T-helper 17 cell (primary cell): Measurements from ENCODE around the gene RAP2A. TPM values are rescaled to one million over a fixed set of nuclear protein-coding genes. Genes with fewer than 3 reads are reported as not detected.
A peak's percentile ranks its signal among the peaks of the same experiment; 100 is the strongest.

ENCODE experiments used
- ATAC-seq: fragments of 150-1000 bp; cut with Tn5 transposase; 2 replicates; pipeline ENCODE4 v1.10.0; 2021; ENCODE audit warnings: mild to moderate bottlenecking, moderate library complexity
- DNase-seq, 3 donors: peaks; one replicate each; pipeline versions ENCODE4 v3.0.0 to v3.0.0-alpha.2; 2020 to 2021
- H3K9me3 ChIP-seq: one replicate; pipeline ENCODE4 v1.7.0; 2013; ENCODE audit warnings: low read length, mild to moderate bottlenecking; ENCODE audit not compliant: control insufficient read depth, poor library complexity, severe bottlenecking
- H3K27ac Mint-ChIP-seq: one replicate; pipeline ENCODE4 v1.8.0; 2022; ENCODE audit warnings: mild to moderate bottlenecking, moderate library complexity, mixed read lengths
- H3K27me3 Mint-ChIP-seq: one replicate; pipeline ENCODE4 v1.8.0; 2022; ENCODE audit warnings: mixed read lengths
- H3K36me3 Mint-ChIP-seq: one replicate; pipeline ENCODE4 v1.8.0; 2022; ENCODE audit warnings: low read depth, mixed read lengths
- H3K4me1 Mint-ChIP-seq: one replicate; pipeline ENCODE4 v1.8.0; 2022; ENCODE audit warnings: mild to moderate bottlenecking, mixed read lengths
- H3K4me3 Mint-ChIP-seq: one replicate; pipeline ENCODE4 v1.8.0; 2022; ENCODE audit warnings: mild to moderate bottlenecking, moderate library complexity, mixed read lengths
- total RNA-seq, 4 donors: library from RNA in 2 of 4; stranded (reverse) in 2 of 4; gene quantifications; one replicate each; pipeline ENCODE4 v1.2.3 and lab custom pipeline; 2022 to 2026

Gene RAP2A
- total RNA-seq (10 to 100 TPM; 15.3 to 16.2 TPM), total RNA-seq (lab: John Stamatoyannopoulos, UW) (37.9 to 54.7 reads per million in 2 donors)

GRCh38 chr13:97433727-97434396 is at the start of gene RAP2A:
Gene RAP2A (plus strand): TSS chr13:97434169. CDS start chr13:97434471, 302 bp downstream.
- Mint-ChIP-seq H3K4me1 (peaks cover 18% of the 10 kb centered on the region), H3K27ac (peak within 1 kb of the TSS; percentile 99), H3K4me3 (peak within 1 kb of the TSS; percentile 98), H3K36me3 (peaks cover 2% of the 10 kb centered on the region), H3K27me3 (peaks cover 11% of the 10 kb centered on the region)
- no peaks in the 10 kb centered on the region for H3K9me3 ChIP-seq
- ATAC-seq, result peak; percentile 68
- DNase-seq, result peak; percentile 84 to 88 (median 87)

- no peak for ATAC-seq
- H3K9me3 ChIP-seq, result no peaks in the 10 kb centered on the region
- Mint-ChIP-seq H3K27ac (no peak overlapping the region), H3K27me3 (no peaks in the 10 kb centered on the region), H3K4me3 (no peak overlapping the region), H3K36me3 (peaks cover 5% of the 10 kb centered on the region), H3K4me1 (peaks cover 14% of the 10 kb centered on the region)
- DNase-seq, result no peak
These were observed 49.6 kb upstream of the RAP2A start for GRCh38 chr13:97384371-97384770.

GRCh38 chr13:97385146-97385545 is 48.8 kb upstream of the RAP2A start:
- ATAC-seq (no peak), DNase-seq (no peak)
- Mint-ChIP-seq H3K27ac (no peak overlapping the region), H3K4me3 (no peak overlapping the region), H3K4me1 (peaks cover 11% of the 10 kb centered on the region), H3K36me3 (peaks cover 5% of the 10 kb centered on the region), H3K27me3 (no peaks in the 10 kb centered on the region)
- H3K9me3 ChIP-seq, result no peaks in the 10 kb centered on the region

- H3K4me1 Mint-ChIP-seq, result peaks cover 11% of the 10 kb centered on the region
These were observed 48.1 kb upstream of the RAP2A start for GRCh38 chr13:97385854-97386253.

GRCh38 chr13:97386801-97387484 is 47.0 kb upstream of the RAP2A start:
- H3K9me3 ChIP-seq, result no peaks in the 10 kb centered on the region
- peaks cover 11% of the 10 kb centered on the region for H3K4me1 Mint-ChIP-seq
- H3K36me3 Mint-ChIP-seq, result peaks cover 3% of the 10 kb centered on the region
- no peaks in the 10 kb centered on the region for H3K27me3 Mint-ChIP-seq
- DNase-seq (no peak), ATAC-seq (no peak)
- peak overlapping the region; percentile 16 for H3K27ac Mint-ChIP-seq
- no peak overlapping the region for H3K4me3 Mint-ChIP-seq

More at GRCh38 chr13:97385854-97386253, 48.1 kb upstream of the RAP2A start:
- ATAC-seq, result no peak
- Mint-ChIP-seq H3K4me3 (no peak overlapping the region), H3K36me3 (peaks cover 5% of the 10 kb centered on the region), H3K27me3 (no peaks in the 10 kb centered on the region), H3K27ac (no peak overlapping the region)
- no peak for DNase-seq
- no peaks in the 10 kb centered on the region for H3K9me3 ChIP-seq

GRCh38 chr13:97387485-97387839 is 46.5 kb upstream of the RAP2A start:
- DNase-seq (no peak), ATAC-seq (no peak)
- no peaks in the 10 kb centered on the region for H3K9me3 ChIP-seq
- peaks cover 11% of the 10 kb centered on the region for H3K4me1 Mint-ChIP-seq
- no peaks in the 10 kb centered on the region for H3K27me3 Mint-ChIP-seq
- no peak overlapping the region for H3K4me3 Mint-ChIP-seq
- H3K27ac Mint-ChIP-seq, result peak overlapping the region; percentile 16
- peaks cover 3% of the 10 kb centered on the region for H3K36me3 Mint-ChIP-seq

GRCh38 chr13:97387890-97388289 is 46.1 kb upstream of the RAP2A start:
- Mint-ChIP-seq H3K4me1 (peaks cover 11% of the 10 kb centered on the region), H3K27me3 (no peaks in the 10 kb centered on the region), H3K36me3 (no peaks in the 10 kb centered on the region), H3K4me3 (no peak overlapping the region), H3K27ac (no peak overlapping the region)
- no peak for DNase-seq
- no peak for ATAC-seq
- no peaks in the 10 kb centered on the region for H3K9me3 ChIP-seq

GRCh38 chr13:97388373-97388772 is 45.6 kb upstream of the RAP2A start:
- no peaks in the 10 kb centered on the region for H3K36me3 Mint-ChIP-seq
- no peak for DNase-seq
- H3K4me3 Mint-ChIP-seq, result no peak overlapping the region
- ATAC-seq, result no peak
- H3K27ac Mint-ChIP-seq, result no peak overlapping the region
- no peaks in the 10 kb centered on the region for H3K9me3 ChIP-seq
- no peaks in the 10 kb centered on the region for H3K27me3 Mint-ChIP-seq
- peaks cover 11% of the 10 kb centered on the region for H3K4me1 Mint-ChIP-seq

GRCh38 chr13:97390941-97391600 is 42.9 kb upstream of the RAP2A start:
- DNase-seq, result no peak
- Mint-ChIP-seq H3K4me3 (no peak overlapping the region), H3K27me3 (no peaks in the 10 kb centered on the region), H3K27ac (no peak overlapping the region), H3K4me1 (peaks cover 8% of the 10 kb centered on the region), H3K36me3 (no peaks in the 10 kb centered on the region)
- no peak for ATAC-seq
- no peaks in the 10 kb centered on the region for H3K9me3 ChIP-seq

- H3K27ac Mint-ChIP-seq, result no peak overlapping the region
- H3K9me3 ChIP-seq, result no peaks in the 10 kb centered on the region
- ATAC-seq (no peak), DNase-seq (no peak)
- H3K27me3 Mint-ChIP-seq, result no peaks in the 10 kb centered on the region
- H3K4me1 Mint-ChIP-seq, result peaks cover 2% of the 10 kb centered on the region
- no peaks in the 10 kb centered on the region for H3K36me3 Mint-ChIP-seq
- no peak overlapping the region for H3K4me3 Mint-ChIP-seq
These were observed 41.9 kb upstream of the RAP2A start for GRCh38 chr13:97392020-97392419.

- Mint-ChIP-seq H3K27me3 (no peaks in the 10 kb centered on the region), H3K4me3 (no peak overlapping the region), H3K36me3 (no peaks in the 10 kb centered on the region), H3K4me1 (no peaks in the 10 kb centered on the region), H3K27ac (no peak overlapping the region)
- no peak for ATAC-seq
- DNase-seq, result no peak
- no peaks in the 10 kb centered on the region for H3K9me3 ChIP-seq
These were observed 39.4 kb upstream of the RAP2A start for GRCh38 chr13:97394542-97394941.

- ATAC-seq, result no peak
- DNase-seq, result no peak
- Mint-ChIP-seq H3K4me1 (no peaks in the 10 kb centered on the region), H3K4me3 (no peak overlapping the region), H3K27me3 (no peaks in the 10 kb centered on the region), H3K36me3 (no peaks in the 10 kb centered on the region), H3K27ac (no peak overlapping the region)
- no peaks in the 10 kb centered on the region for H3K9me3 ChIP-seq
These were observed 38.4 kb upstream of the RAP2A start for GRCh38 chr13:97395447-97396136.

GRCh38 chr13:97397267-97397666 is 36.7 kb upstream of the RAP2A start:
- Mint-ChIP-seq H3K4me3 (no peak overlapping the region), H3K27ac (no peak overlapping the region), H3K4me1 (no peaks in the 10 kb centered on the region), H3K36me3 (no peaks in the 10 kb centered on the region), H3K27me3 (no peaks in the 10 kb centered on the region)
- no peaks in the 10 kb centered on the region for H3K9me3 ChIP-seq
- ATAC-seq, result no peak
- DNase-seq, result no peak
